Vagina (tissue), 2 donors: Measurements from ENCODE around the gene CCSER1.

Source experiments
- CTCF ChIP-seq, 3 experiments: fragments of 450-650 bp in 2 of 3; fragments of 200-600 bp in 1 of 3; sonication (generic) in 1 of 3; IDR thresholded peaks; one replicate each; pipeline ENCODE4 v1.5.1; 2017 to 2019; ENCODE audit warnings: antibody characterized with exemption in 3 of 3, mild to moderate bottlenecking in 2 of 3, moderate library complexity in 2 of 3
- POLR2A ChIP-seq, 2 donors: fragments of 450-650 bp; IDR thresholded peaks; one replicate each; pipeline ENCODE4 v1.6.1; 2017; ENCODE audit warnings: antibody characterized with exemption in 2 of 2, mild to moderate bottlenecking in 2 of 2, moderate library complexity in 2 of 2

GRCh38 chr4:91330555-91331137 lies 1203.5 kb downstream of the CCSER1 start:
- no peak for TF ChIP-seq POLR2A (IDR thresholded peaks at IDR 0.05)
- TF ChIP-seq CTCF (IDR thresholded peaks at IDR 0.05) = no peak
